Fibroblast of peridontal ligament (primary cell): ENCODE data around the gene GALNT10.

Experiments used
- DNase-seq: peaks from one replicate; pipeline ENCODE4 v3.0.0-alpha.2; 2010; ENCODE audit errors: extremely low read depth

The GALNT10 gene

GRCh38 chr5:154178661-154179060, 11.9 kb upstream of the GALNT10 start:
- no peak for DNase-seq

- DNase-seq = peak; percentile 74
These were observed 10.5 kb upstream of the GALNT10 start for GRCh38 chr5:154179846-154180710.

GRCh38 chr5:154181161-154181560, 9.4 kb upstream of the GALNT10 start:
- no peak for DNase-seq

- DNase-seq = no peak
These were observed 1.2 kb upstream of the GALNT10 start for GRCh38 chr5:154189256-154189818.

GRCh38 chr5:154189819-154190594, 526 bp upstream of the GALNT10 start:
- peak; percentile 75 for DNase-seq

- DNase-seq = peak; percentile 46
These were observed 1.1 kb downstream of the GALNT10 start for GRCh38 chr5:154191467-154192261.

GRCh38 chr5:154193283-154193682, 2.8 kb downstream of the GALNT10 start:
- no peak for DNase-seq

- peak; percentile 23 for DNase-seq
These were observed 3.2 kb downstream of the GALNT10 start for GRCh38 chr5:154193701-154194121.

GRCh38 chr5:154194345-154195329, 4.1 kb downstream of the GALNT10 start:
- DNase-seq = peak; percentile 88

- no peak for DNase-seq
These were observed 5.7 kb downstream of the GALNT10 start for GRCh38 chr5:154196281-154196680.

- peak; percentile 58 for DNase-seq
These were observed 6.6 kb downstream of the GALNT10 start for GRCh38 chr5:154196955-154197652.

- DNase-seq = peak; percentile 49
These were observed 7.4 kb downstream of the GALNT10 start for GRCh38 chr5:154197801-154198491.

GRCh38 chr5:154198611-154199230, 8.2 kb downstream of the GALNT10 start:
- peak; percentile 50 for DNase-seq

- DNase-seq = no peak
These were observed 8.7 kb downstream of the GALNT10 start for GRCh38 chr5:154199263-154199662.

- DNase-seq = no peak
These were observed 9.2 kb downstream of the GALNT10 start for GRCh38 chr5:154199671-154200220.

- no peak for DNase-seq
These were observed 9.7 kb downstream of the GALNT10 start for GRCh38 chr5:154200221-154200620.

- no peak for DNase-seq
These were observed 10.7 kb downstream of the GALNT10 start for GRCh38 chr5:154201108-154201769.
